H9 (cell line): ENCODE results near the gene SPATA1. TPM values are rescaled to one million over a fixed set of nuclear protein-coding genes. Genes with fewer than 3 reads are reported as not detected.

Experiments
- DNase-seq: peaks from one replicate; pipeline ENCODE4 v3.0.0-alpha.2; 2017
- H2AFZ ChIP-seq: one replicate; pipeline ENCODE4 v1.6.1; 2013; ENCODE audit warnings: mild to moderate bottlenecking, low read length, control low read depth, moderate library complexity
- H2AK5ac ChIP-seq: 2 replicates; pipeline ENCODE4 v1.6.1; 2013; ENCODE audit warnings: low read length, control low read depth, mixed read lengths; ENCODE audit not compliant: insufficient read length
- H2BK120ac ChIP-seq: one replicate; pipeline ENCODE4 v1.6.1; 2013; ENCODE audit warnings: low read depth, mild to moderate bottlenecking, low read length, control low read depth, inconsistent platforms; ENCODE audit not compliant: poor library complexity, severe bottlenecking
- H2BK12ac ChIP-seq: 2 replicates; pipeline ENCODE4 v1.6.1; 2013; ENCODE audit warnings: low read length, control low read depth, mixed read lengths, low read depth; ENCODE audit not compliant: insufficient read length
- H2BK15ac ChIP-seq: 2 replicates; pipeline ENCODE4 v1.6.1; 2013; ENCODE audit warnings: low read depth, low read length, control low read depth
- H2BK20ac ChIP-seq: one replicate; pipeline ENCODE4 v1.6.1; 2013; ENCODE audit warnings: low read depth, mild to moderate bottlenecking, low read length, control low read depth, inconsistent platforms; ENCODE audit not compliant: poor library complexity, severe bottlenecking
- H2BK5ac ChIP-seq: 2 replicates; pipeline ENCODE4 v1.6.1; 2013; ENCODE audit warnings: low read length, control low read depth, mixed read lengths; ENCODE audit not compliant: insufficient read length
- H3K14ac ChIP-seq: 2 replicates; pipeline ENCODE4 v1.6.1; 2013; ENCODE audit warnings: low read length, control low read depth; ENCODE audit not compliant: insufficient read depth
- H3K18ac ChIP-seq: 2 replicates; pipeline ENCODE4 v1.6.1; 2013; ENCODE audit warnings: low read depth, mild to moderate bottlenecking, mixed read lengths, low read length, control low read depth; ENCODE audit not compliant: insufficient read length
- H3K23ac ChIP-seq: 2 replicates; pipeline ENCODE4 v1.6.1; 2013; ENCODE audit warnings: low read length, control low read depth, mixed read lengths, low read depth; ENCODE audit not compliant: insufficient read length
- H3K23me2 ChIP-seq: 2 replicates; pipeline ENCODE4 v1.6.1; 2013; ENCODE audit warnings: low read depth, mild to moderate bottlenecking, mixed read lengths, low read length, control low read depth; ENCODE audit not compliant: insufficient read length, poor library complexity, severe bottlenecking
- H3K27ac ChIP-seq: 2 replicates; pipeline ENCODE4 v1.5.1; 2013; ENCODE audit warnings: low read length, control low read depth, mixed read lengths, low read depth; ENCODE audit not compliant: insufficient read length
- H3K27me3 ChIP-seq: 2 replicates; pipeline ENCODE4 v1.6.1; 2013; ENCODE audit warnings: low read length, control low read depth, inconsistent platforms; ENCODE audit not compliant: insufficient read depth
- H3K4ac ChIP-seq: 2 replicates; pipeline ENCODE4 v1.6.1; 2013; ENCODE audit warnings: low read depth, mild to moderate bottlenecking, control low read depth, inconsistent platforms, low read length, moderate library complexity
- H3K4me1 ChIP-seq: 2 replicates; pipeline ENCODE4 v1.6.1; 2013; ENCODE audit warnings: low read length, control low read depth, inconsistent platforms; ENCODE audit not compliant: insufficient read depth
- H3K4me2 ChIP-seq: 2 replicates; pipeline ENCODE4 v1.6.1; 2013; ENCODE audit warnings: low read length, control low read depth, mixed read lengths; ENCODE audit not compliant: insufficient read length, insufficient read depth
- H3K56ac ChIP-seq: 2 replicates; pipeline ENCODE4 v1.6.1; 2013; ENCODE audit warnings: low read depth, mild to moderate bottlenecking, mixed read lengths, low read length, control low read depth; ENCODE audit not compliant: insufficient read length
- H3K79me1 ChIP-seq: 2 replicates; pipeline ENCODE4 v1.6.1; 2013; ENCODE audit warnings: low read depth, mild to moderate bottlenecking, moderate library complexity, low read length, control low read depth, inconsistent platforms; ENCODE audit not compliant: insufficient read depth, poor library complexity, severe bottlenecking
- H3K79me2 ChIP-seq: 2 replicates; pipeline ENCODE4 v1.6.1; 2013; ENCODE audit warnings: low read length, control low read depth, inconsistent platforms; ENCODE audit not compliant: insufficient read depth
- H3K9ac ChIP-seq: 2 replicates; pipeline ENCODE4 v1.6.1; 2013; ENCODE audit warnings: low read length, control low read depth, mixed read lengths; ENCODE audit not compliant: insufficient read length; ENCODE audit errors: extremely low read depth
- H3K9me3 ChIP-seq: one replicate; pipeline ENCODE4 v1.6.1; 2013; ENCODE audit warnings: low read depth, low read length, inconsistent platforms; ENCODE audit not compliant: control insufficient read depth
- H3T11ph ChIP-seq: one replicate; pipeline ENCODE4 v1.6.1; 2013; ENCODE audit warnings: mild to moderate bottlenecking, low read length, control low read depth, inconsistent platforms
- H4K20me1 ChIP-seq: one replicate; pipeline ENCODE4 v1.6.1; 2013; ENCODE audit not compliant: control insufficient read depth, insufficient read length, insufficient read depth
- H4K5ac ChIP-seq: 2 replicates; pipeline ENCODE4 v1.6.1; 2013; ENCODE audit warnings: low read depth, mild to moderate bottlenecking, mixed read lengths, low read length, control low read depth; ENCODE audit not compliant: insufficient read length
- H4K8ac ChIP-seq: replicated peaks from 2 replicates; pipeline ENCODE4 v1.6.1; 2013; ENCODE audit warnings: low read length, control low read depth, mixed read lengths, low read depth; ENCODE audit not compliant: insufficient read length
- H4K91ac ChIP-seq: 2 replicates; pipeline ENCODE4 v1.6.1; 2013; ENCODE audit warnings: low read depth, mild to moderate bottlenecking, moderate library complexity, mixed read lengths, low read length, control low read depth; ENCODE audit not compliant: insufficient read length
- H3K27ac Mint-ChIP-seq, 3 experiments: 2 replicates in 2 of 3; 3 replicates in 1 of 3; pipeline ENCODE4 v1.8.0; 2020 to 2021; ENCODE audit warnings: mixed read lengths in 3 of 3, mild to moderate bottlenecking in 1 of 3, moderate library complexity in 1 of 3
- H3K27me3 Mint-ChIP-seq: 2 replicates; pipeline ENCODE4 v1.8.0; 2021; ENCODE audit warnings: low read depth, mild to moderate bottlenecking, moderate library complexity, mixed read lengths
- H3K36me3 Mint-ChIP-seq, 3 experiments: 2 replicates in 2 of 3; 3 replicates in 1 of 3; pipeline ENCODE4 v1.8.0; 2020 to 2021; ENCODE audit warnings: low read depth in 3 of 3, mixed read lengths in 3 of 3; ENCODE audit not compliant: insufficient read depth in 1 of 3
- H3K4me1 Mint-ChIP-seq, 2 experiments: 2 replicates each; pipeline ENCODE4 v1.8.0; 2020; ENCODE audit warnings: mixed read lengths in 2 of 2
- H3K4me3 Mint-ChIP-seq, 2 experiments: 2 replicates in 1 of 2; 3 replicates in 1 of 2; pipeline ENCODE4 v1.8.0; 2020 to 2021; ENCODE audit warnings: mild to moderate bottlenecking in 2 of 2, mixed read lengths in 2 of 2, moderate library complexity in 1 of 2
- H3K9me3 Mint-ChIP-seq, 2 experiments: 2 replicates in 1 of 2; 3 replicates in 1 of 2; pipeline ENCODE4 v1.8.0; 2020; ENCODE audit warnings: mild to moderate bottlenecking in 2 of 2, mixed read lengths in 2 of 2, moderate library complexity in 1 of 2
- CTCF ChIP-seq: fragments of 200-600 bp; sonication (generic); conservative IDR thresholded peaks from 3 replicates; pipeline ENCODE4 v1.8.0; 2021; ENCODE audit warnings: antibody characterized with exemption, mild to moderate bottlenecking
- WGBS: extraction: QIAGEN DNeasy Blood & Tissue Kit; methylation state at CpG from one replicate; pipeline ENCODE4 v1.1.7; 2013; ENCODE audit warnings: missing lambda C conversion rate, low lambda C conversion rate, mixed read lengths; ENCODE audit not compliant: insufficient read length; ENCODE audit errors: extremely low coverage; 5-methylcytosine and 5-hydroxymethylcytosine counted together
- total RNA-seq: library from RNA; stranded (reverse); gene quantifications from 2 replicates; pipeline ENCODE4 v1.2.1, GENCODE V29; 2021

SPATA1 gene
- total RNA-seq, 1 experiment from 2014 or later: not detected

GRCh38 chr1:84600796-84601195, 94.6 kb downstream of the SPATA1 start:
- no peaks in the 10 kb centered on the region for H3K79me2 ChIP-seq
- no peaks in the 10 kb centered on the region for H3K23me2 ChIP-seq
- H3K9ac ChIP-seq: no peak overlapping the region
- peaks cover 16 to 20% of the 10 kb centered on the region in 2 experiments for H3K4me1 Mint-ChIP-seq
- peaks cover 9 to 17% (median 16%) of the 10 kb centered on the region in 3 experiments for H3K36me3 Mint-ChIP-seq
- no peak overlapping the region for H3T11ph ChIP-seq
- H2BK5ac ChIP-seq: no peak overlapping the region
- H3K27me3 Mint-ChIP-seq: peaks cover 4% of the 10 kb centered on the region
- H3K9me3 ChIP-seq: peaks cover 9% of the 10 kb centered on the region
- no peak overlapping the region for H3K23ac ChIP-seq
- no peak overlapping the region for H2BK20ac ChIP-seq
- no peak overlapping the region for H3K14ac ChIP-seq
- no peak overlapping the region for H3K18ac ChIP-seq
- H3K4me1 ChIP-seq: no peaks in the 10 kb centered on the region
- no peak overlapping the region for H4K5ac ChIP-seq
- no peak overlapping the region for H4K91ac ChIP-seq
- H3K4me3 Mint-ChIP-seq: no peak overlapping the region
- peaks cover 18 to 21% of the 10 kb centered on the region in 2 experiments for H3K9me3 Mint-ChIP-seq
- H3K27me3 ChIP-seq: no peaks in the 10 kb centered on the region; the same call in 1 of the 2 replicates
- no peak overlapping the region; a peak in 1 of 7 replicates for H3K27ac Mint-ChIP-seq
- no peaks in the 10 kb centered on the region for H3K79me1 ChIP-seq
- no CpG with 5 or more reads among the region's 5 CpGs for WGBS
- no peak overlapping the region for H2AK5ac ChIP-seq
- H3K4me2 ChIP-seq: no peak overlapping the region
- no peak overlapping the region for H2BK15ac ChIP-seq
- no peak for TF ChIP-seq CTCF
- no peak for DNase-seq
- H3K56ac ChIP-seq: no peak overlapping the region
- H2BK120ac ChIP-seq: no peak overlapping the region
- no peak overlapping the region for H2BK12ac ChIP-seq
- no peak overlapping the region for H4K8ac ChIP-seq
- H3K4ac ChIP-seq: no peak overlapping the region
- no peaks in the 10 kb centered on the region for H4K20me1 ChIP-seq
- no peak overlapping the region for H3K27ac ChIP-seq
- H2AFZ ChIP-seq: no peak overlapping the region
